ENCODE measurements around the gene WWOX.

GRCh38 chr16:79247386-79247785 lies 1147.9 kb downstream of the WWOX start:
- TF ChIP-seq CTCF (IDR thresholded peaks at IDR 0.05), result no peak
- no peak for TF ChIP-seq POLR2A (IDR thresholded peaks at IDR 0.05)
